GM18498 (cell line): ENCODE data around the gene TCAP.
"Not testable (repeated sequence)": the region's sequence is repeated elsewhere in the genome, so short reads cannot be mapped to it uniquely, and the experiment has no call there.

ENCODE experiments used
- ATAC-seq: cut with Tn5 transposase; IDR thresholded peaks from one replicate; pipeline ENCODE4 v1.9.1; 2021; ENCODE audit warnings: mild to moderate bottlenecking, moderate library complexity; ENCODE audit not compliant: unreplicated experiment

TCAP gene

GRCh38 chr17:39702901-39703893, 38.0 kb downstream of the TCAP start:
- ATAC-seq, result no peak

GRCh38 chr17:39703913-39704312, 38.8 kb downstream of the TCAP start:
- ATAC-seq, result no peak

GRCh38 chr17:39704821-39705551, 39.8 kb downstream of the TCAP start:
- ATAC-seq, result no peak

GRCh38 chr17:39705786-39706348, 40.7 kb downstream of the TCAP start:
- ATAC-seq, result no peak

GRCh38 chr17:39706383-39706782, 41.2 kb downstream of the TCAP start:
- no peak for ATAC-seq

- ATAC-seq, result no peak
Observed at GRCh38 chr17:39706921-39707337, 41.8 kb downstream of the TCAP start.

- ATAC-seq, result no peak
Observed at GRCh38 chr17:39709319-39709997, 44.3 kb downstream of the TCAP start.

GRCh38 chr17:39709998-39710964, 45.1 kb downstream of the TCAP start:
- no peak for ATAC-seq

- not testable (repeated sequence) for ATAC-seq
Observed at GRCh38 chr17:39711071-39711470, 45.9 kb downstream of the TCAP start.

- ATAC-seq, result no peak
Observed at GRCh38 chr17:39711851-39712250, 46.7 kb downstream of the TCAP start.

GRCh38 chr17:39714234-39714633, 49.1 kb downstream of the TCAP start:
- no peak for ATAC-seq

- ATAC-seq, result no peak
Observed at GRCh38 chr17:39715375-39716072, 50.4 kb downstream of the TCAP start.
